Measurements from ENCODE around the gene APOBEC3G.

- no peak for TF ChIP-seq CTCF (conservative IDR thresholded peaks at IDR 0.05)
- no peak for TF ChIP-seq ZFX (IDR thresholded peaks at IDR 0.05)
Observed at GRCh38 chr22:39108487-39108886, 31.4 kb downstream of the APOBEC3G start.

Measured in C4-2B (cell line).